Measurements from ENCODE around the gene KLHL17. TPM values are rescaled to one million over a fixed set of nuclear protein-coding genes. Genes with fewer than 3 reads are reported as not detected.
A peak's percentile ranks its signal among the peaks of the same experiment; 100 is the strongest.

Gene KLHL17
- total and polyA plus RNA-seq, 9 of the 15 experiments (the other 6 are each of a cell fraction or from before 2014, with no cell fraction given), result 0.14 to 84.8 (median 13.0) TPM

DNA sequence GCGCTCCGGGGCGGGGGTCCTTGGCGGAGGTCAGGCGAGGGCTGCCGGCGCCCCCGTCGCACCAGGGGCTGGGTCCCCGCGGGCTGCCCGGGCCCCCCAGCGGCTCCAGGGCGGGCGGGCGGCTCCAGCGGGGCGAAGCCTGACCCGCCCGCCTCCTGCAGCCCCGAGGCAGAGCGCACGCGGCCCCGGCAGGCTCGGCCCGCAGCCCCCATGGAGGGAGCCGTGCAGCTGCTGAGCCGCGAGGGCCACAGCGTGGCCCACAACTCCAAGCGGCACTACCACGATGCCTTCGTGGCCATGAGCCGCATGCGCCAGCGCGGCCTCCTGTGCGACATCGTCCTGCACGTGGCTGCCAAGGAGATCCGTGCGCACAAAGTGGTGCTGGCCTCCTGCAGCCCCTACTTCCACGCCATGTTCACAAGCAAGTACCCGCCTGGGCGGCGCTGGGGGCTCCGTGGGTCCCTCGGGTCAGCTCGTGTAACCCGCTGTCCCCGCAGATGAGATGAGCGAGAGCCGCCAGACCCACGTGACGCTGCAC is 817 bp downstream of the KLHL17 start (continued):
- TF ChIP-seq, protein P1, sequence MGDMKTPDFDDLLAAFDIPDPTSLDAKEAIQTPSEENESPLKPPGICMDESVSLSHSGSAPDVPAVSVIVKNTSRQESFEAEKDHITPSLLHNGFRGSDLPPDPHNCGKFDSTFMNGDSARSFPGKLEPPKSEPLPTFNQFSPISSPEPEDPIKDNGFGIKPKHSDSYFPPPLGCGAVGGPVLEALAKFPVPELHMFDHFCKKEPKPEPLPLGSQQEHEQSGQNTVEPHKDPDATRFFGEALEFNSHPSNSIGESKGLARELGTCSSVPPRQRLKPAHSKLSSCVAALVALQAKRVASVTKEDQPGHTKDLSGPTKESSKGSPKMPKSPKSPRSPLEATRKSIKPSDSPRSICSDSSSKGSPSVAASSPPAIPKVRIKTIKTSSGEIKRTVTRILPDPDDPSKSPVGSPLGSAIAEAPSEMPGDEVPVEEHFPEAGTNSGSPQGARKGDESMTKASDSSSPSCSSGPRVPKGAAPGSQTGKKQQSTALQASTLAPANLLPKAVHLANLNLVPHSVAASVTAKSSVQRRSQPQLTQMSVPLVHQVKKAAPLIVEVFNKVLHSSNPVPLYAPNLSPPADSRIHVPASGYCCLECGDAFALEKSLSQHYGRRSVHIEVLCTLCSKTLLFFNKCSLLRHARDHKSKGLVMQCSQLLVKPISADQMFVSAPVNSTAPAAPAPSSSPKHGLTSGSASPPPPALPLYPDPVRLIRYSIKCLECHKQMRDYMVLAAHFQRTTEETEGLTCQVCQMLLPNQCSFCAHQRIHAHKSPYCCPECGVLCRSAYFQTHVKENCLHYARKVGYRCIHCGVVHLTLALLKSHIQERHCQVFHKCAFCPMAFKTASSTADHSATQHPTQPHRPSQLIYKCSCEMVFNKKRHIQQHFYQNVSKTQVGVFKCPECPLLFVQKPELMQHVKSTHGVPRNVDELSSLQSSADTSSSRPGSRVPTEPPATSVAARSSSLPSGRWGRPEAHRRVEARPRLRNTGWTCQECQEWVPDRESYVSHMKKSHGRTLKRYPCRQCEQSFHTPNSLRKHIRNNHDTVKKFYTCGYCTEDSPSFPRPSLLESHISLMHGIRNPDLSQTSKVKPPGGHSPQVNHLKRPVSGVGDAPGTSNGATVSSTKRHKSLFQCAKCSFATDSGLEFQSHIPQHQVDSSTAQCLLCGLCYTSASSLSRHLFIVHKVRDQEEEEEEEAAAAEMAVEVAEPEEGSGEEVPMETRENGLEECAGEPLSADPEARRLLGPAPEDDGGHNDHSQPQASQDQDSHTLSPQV (IDR thresholded peaks at IDR 0.05), result peak; percentile 92
- TF ChIP-seq, protein P2, sequence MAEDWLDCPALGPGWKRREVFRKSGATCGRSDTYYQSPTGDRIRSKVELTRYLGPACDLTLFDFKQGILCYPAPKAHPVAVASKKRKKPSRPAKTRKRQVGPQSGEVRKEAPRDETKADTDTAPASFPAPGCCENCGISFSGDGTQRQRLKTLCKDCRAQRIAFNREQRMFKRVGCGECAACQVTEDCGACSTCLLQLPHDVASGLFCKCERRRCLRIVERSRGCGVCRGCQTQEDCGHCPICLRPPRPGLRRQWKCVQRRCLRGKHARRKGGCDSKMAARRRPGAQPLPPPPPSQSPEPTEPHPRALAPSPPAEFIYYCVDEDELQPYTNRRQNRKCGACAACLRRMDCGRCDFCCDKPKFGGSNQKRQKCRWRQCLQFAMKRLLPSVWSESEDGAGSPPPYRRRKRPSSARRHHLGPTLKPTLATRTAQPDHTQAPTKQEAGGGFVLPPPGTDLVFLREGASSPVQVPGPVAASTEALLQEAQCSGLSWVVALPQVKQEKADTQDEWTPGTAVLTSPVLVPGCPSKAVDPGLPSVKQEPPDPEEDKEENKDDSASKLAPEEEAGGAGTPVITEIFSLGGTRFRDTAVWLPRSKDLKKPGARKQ (CRISPR knock-in tag; IDR thresholded peaks at IDR 0.05), result 0 out of 2 replicates have a peak, but pooled peaks have one; percentile 38
- TF ChIP-seq GATAD2B (IDR thresholded peaks at IDR 0.05; ENCODE audit: borderline replicate concordance) (peak; percentile 76; the same call in 1 of the 2 replicates), NR3C1 (CRISPR knock-in tag; IDR thresholded peaks at IDR 0.05) (peak; percentile 89; the same call in 1 of the 2 replicates), L3MBTL2 (IDR thresholded peaks at IDR 0.05) (peak; percentile 93), SPI1 (IDR thresholded peaks at IDR 0.05; ENCODE audit: borderline replicate concordance, low read depth, low read length) (no peak), ZNF12 (CRISPR knock-in tag; IDR thresholded peaks at IDR 0.05) (0 out of 2 replicates have a peak, but pooled peaks have one; percentile 38), HDAC2 (IDR thresholded peaks at IDR 0.05) (no peak)
- TF ChIP-seq, protein P3, sequence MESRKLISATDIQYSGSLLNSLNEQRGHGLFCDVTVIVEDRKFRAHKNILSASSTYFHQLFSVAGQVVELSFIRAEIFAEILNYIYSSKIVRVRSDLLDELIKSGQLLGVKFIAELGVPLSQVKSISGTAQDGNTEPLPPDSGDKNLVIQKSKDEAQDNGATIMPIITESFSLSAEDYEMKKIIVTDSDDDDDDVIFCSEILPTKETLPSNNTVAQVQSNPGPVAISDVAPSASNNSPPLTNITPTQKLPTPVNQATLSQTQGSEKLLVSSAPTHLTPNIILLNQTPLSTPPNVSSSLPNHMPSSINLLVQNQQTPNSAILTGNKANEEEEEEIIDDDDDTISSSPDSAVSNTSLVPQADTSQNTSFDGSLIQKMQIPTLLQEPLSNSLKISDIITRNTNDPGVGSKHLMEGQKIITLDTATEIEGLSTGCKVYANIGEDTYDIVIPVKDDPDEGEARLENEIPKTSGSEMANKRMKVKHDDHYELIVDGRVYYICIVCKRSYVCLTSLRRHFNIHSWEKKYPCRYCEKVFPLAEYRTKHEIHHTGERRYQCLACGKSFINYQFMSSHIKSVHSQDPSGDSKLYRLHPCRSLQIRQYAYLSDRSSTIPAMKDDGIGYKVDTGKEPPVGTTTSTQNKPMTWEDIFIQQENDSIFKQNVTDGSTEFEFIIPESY (CRISPR knock-in tag; IDR thresholded peaks at IDR 0.05), result peak; percentile 99
- TF ChIP-seq, protein P4, sequence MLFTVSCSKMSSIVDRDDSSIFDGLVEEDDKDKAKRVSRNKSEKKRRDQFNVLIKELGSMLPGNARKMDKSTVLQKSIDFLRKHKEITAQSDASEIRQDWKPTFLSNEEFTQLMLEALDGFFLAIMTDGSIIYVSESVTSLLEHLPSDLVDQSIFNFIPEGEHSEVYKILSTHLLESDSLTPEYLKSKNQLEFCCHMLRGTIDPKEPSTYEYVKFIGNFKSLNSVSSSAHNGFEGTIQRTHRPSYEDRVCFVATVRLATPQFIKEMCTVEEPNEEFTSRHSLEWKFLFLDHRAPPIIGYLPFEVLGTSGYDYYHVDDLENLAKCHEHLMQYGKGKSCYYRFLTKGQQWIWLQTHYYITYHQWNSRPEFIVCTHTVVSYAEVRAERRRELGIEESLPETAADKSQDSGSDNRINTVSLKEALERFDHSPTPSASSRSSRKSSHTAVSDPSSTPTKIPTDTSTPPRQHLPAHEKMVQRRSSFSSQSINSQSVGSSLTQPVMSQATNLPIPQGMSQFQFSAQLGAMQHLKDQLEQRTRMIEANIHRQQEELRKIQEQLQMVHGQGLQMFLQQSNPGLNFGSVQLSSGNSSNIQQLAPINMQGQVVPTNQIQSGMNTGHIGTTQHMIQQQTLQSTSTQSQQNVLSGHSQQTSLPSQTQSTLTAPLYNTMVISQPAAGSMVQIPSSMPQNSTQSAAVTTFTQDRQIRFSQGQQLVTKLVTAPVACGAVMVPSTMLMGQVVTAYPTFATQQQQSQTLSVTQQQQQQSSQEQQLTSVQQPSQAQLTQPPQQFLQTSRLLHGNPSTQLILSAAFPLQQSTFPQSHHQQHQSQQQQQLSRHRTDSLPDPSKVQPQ (CRISPR knock-in tag; IDR thresholded peaks at IDR 0.05; ENCODE audit: borderline replicate concordance), result no peak
- TF ChIP-seq, protein P5, sequence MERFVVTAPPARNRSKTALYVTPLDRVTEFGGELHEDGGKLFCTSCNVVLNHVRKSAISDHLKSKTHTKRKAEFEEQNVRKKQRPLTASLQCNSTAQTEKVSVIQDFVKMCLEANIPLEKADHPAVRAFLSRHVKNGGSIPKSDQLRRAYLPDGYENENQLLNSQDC (CRISPR knock-in tag; IDR thresholded peaks at IDR 0.05), result no peak
- TF ChIP-seq, protein P6, sequence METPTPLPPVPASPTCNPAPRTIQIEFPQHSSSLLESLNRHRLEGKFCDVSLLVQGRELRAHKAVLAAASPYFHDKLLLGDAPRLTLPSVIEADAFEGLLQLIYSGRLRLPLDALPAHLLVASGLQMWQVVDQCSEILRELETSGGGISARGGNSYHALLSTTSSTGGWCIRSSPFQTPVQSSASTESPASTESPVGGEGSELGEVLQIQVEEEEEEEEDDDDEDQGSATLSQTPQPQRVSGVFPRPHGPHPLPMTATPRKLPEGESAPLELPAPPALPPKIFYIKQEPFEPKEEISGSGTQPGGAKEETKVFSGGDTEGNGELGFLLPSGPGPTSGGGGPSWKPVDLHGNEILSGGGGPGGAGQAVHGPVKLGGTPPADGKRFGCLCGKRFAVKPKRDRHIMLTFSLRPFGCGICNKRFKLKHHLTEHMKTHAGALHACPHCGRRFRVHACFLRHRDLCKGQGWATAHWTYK (CRISPR knock-in tag; IDR thresholded peaks at IDR 0.05), result peak; percentile 86; the same call in 1 of the 2 replicates
